ENCODE data around the gene SYT2.
"Not testable (repeated sequence)": the region's sequence is repeated elsewhere in the genome, so short reads cannot be mapped to it uniquely, and the experiment has no call there.

Gene SYT2

DNA sequence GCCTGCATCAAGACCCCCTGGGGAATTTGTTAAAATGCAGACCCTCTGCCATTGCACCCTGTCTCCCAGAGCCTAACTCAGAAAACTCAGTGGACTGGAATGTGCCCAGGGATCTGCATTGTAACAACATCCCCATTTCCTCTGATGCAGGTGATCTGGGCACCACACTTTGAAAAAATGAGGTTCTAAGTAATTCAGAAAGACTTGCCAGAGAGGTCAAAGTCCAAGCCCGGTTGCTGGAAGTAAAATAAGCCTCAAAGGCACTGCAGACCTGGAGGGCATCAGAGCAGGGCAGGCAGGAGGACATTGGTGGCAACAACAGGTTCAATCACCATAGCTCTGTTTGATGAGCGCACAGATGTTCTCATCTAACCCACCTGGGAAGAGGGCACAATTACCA is 90.7 kb downstream of the SYT2 start:
- no peak for DNase-seq

GRCh38 chr1:202619012-202619411 is 91.2 kb downstream of the SYT2 start:
- DNase-seq = not testable (repeated sequence)

GRCh38 chr1:202616355-202616915 is 93.8 kb downstream of the SYT2 start:
- no peak for DNase-seq

DNA sequence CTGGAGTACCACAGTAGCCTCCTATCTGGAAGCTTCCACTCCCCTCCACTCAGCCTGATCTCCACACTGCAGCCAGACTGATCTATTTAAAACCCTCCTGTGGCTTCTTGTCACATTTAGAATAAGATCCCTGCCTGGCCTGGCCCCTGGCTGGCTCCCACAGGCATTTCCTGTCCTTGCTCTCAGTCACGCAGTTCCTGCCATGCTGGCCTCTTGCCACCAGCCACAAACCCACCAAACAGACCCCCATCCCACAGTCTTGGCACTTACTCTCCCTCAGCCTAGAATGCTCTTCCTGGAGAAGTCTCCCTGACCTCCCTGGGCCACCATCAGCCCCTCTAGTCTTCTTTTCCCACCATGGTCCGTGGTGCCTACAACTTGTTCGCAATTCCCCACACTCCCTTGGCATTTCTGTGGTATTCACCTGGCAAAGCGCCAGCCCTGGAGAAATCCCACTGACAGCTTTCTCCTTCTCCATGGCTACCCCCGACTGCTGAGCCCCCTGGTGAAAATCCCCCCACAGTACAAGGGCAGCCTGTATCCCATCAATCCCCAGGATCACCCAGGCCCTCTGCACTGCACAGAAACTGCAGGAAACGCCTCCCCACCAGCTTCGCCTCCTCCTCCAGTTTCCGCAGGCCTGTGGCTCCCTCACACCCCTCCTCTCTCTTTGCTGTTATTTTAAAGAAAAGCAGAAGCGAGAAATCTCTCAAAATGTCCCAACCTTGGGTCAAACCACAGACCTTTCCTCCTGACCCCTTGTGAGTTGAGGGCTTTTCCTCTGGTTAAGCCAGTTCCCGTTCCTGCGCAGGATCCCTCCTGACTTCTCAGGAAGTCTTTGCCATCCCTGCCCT is 94.5 kb downstream of the SYT2 start:
- no peak for DNase-seq

DNA sequence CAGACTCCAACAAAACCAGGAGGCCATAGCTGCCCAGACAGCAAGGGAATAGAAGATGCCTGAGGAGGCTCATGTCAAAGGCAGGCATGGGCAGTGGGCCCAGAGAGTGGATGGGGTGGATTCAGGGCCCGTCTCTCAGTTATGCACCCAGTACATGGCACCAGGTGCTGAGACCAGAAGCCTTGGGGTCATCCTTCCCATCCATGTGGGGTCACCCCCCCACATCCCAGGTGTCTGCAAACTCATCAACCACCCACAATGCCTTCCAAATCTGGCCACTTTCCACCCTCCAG is 95.1 kb downstream of the SYT2 start:
- not testable (repeated sequence) for DNase-seq

DNA sequence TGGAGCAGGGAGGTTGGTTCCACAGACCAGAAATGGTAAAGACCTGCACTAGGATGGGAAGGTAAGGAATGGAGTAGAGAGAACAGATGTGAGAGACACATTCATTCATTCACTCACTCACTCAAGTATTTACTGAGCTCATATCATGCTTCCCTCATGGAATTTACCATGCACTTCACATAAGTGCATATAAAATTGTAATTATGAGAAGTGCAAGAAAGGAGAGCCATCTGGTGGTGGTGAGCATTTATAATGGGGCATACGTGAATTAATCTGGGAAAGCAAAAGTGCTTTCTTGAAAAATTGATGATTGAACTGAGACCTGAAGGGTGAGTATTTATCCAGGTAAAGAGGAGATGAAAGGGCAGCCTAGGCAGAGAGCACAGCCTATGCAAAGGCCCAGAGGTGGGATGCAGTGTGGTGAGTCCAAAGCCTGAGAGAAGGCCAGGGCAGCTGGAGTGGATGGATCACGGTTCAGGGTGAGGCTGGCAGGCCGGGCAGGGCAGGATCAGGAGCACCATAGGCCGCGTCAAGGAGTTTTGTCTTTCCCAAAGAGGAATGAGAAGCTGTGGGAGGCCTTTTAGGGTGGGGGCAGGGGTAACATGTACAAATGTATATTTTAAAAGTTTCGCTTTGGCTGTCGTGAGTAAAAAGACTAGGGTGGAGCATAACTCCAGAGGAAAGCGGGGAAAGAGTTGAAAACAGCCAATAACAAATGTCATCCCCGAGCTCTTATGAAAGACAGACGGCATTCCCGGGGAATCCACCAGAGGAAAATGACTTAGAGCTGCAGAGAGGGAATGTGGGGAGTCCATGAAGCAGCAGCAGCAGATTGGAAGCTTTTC is 95.7 kb downstream of the SYT2 start:
- DNase-seq = not testable (repeated sequence)

- DNase-seq = no peak
Observed at GRCh38 chr1:202613571-202613970, 96.7 kb downstream of the SYT2 start.

GRCh38 chr1:202612036-202612435 is 98.2 kb downstream of the SYT2 start:
- not testable (repeated sequence) for DNase-seq

DNA sequence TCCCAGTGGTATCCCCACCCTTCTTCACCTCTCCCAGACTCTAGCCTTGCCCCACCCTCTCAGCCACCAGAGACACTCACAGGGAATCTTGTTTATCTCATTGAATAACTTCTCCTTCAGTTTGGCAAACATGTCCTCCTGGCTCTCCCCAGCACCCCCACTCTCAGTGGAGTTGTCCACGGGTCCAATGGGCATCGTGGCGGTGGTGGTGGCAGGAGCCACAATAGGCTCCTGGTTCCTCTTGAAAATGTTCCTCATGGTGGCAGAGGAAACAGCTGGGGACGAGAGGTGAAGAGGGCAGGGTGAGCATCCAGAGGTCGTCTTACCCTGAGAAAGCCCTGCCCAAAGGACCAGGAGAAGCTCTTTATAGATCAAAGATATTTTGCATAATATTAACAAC is 104.7 kb downstream of the SYT2 start:
- DNase-seq = no peak

GRCh38 chr1:202603435-202603834 is 106.8 kb downstream of the SYT2 start:
- no peak for DNase-seq

DNA sequence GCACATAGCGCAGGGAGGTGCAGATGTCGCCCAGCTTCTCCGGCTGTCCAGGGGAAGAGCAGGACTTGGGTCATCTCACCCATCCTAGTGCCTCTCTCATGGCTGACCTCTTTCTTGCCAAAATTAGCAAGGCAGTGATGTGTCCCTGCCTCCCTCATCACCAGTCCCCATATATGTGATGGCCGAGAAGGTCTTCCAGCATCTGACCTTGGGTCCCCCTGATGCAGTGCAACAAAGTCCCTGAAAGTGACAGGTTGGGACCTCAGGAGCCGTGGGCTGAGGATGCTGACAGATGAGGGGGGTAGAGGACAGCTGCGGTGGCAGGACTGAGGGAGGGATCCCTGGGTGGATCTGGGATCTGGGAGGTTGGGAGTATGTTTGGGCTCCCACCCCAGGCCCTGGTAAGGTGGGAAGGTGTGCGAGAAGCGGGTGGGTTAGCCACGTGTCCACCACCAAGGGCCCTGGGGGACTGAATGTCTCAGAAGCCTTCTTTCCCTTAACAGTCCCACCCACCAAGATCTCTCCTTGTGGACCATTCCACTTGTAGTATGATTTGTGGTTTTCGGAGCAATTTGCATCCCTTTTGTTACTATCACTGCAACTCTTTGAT is 109.7 kb downstream of the SYT2 start:
- DNase-seq = no peak

DNA sequence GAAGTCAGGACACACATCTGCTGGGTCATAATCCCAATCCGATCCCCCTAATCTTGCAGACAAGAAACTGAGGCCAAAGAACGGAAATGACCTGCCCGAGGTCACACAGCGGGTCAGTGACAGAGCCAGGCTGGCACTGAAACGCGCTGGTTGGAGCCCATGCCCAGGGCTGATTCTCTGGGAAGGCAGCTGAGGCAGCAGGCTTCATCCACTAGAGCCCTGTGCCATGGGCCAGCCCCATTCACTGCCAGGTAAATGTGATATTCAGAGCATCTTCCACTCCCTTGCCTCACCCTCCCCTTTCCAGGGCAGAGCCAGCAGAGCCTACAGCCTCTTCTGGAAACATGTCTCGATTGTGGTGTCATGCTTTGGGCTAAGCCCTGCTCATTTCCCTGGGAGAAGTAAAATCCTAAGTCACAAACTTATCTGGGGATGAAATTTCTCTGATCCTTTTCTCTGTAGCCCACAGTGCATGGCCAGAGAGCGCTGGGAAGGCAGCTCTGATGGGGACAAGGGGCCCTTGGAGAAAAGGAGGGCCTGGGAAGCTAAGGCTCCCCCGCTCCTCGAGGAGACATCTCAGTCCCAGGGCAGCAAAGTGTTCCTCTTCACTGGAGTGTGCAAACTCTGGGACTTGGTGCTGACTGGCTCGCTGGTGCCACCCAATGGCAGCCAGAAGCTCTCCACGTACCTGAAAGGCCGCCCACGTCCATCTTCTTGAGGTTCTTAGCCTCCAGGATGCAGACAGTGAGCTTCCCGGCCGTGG is 110.4 kb downstream of the SYT2 start:
- DNase-seq = no peak

GRCh38 chr1:202597090-202597761 is 113.0 kb downstream of the SYT2 start:
- DNase-seq = no peak

DNA sequence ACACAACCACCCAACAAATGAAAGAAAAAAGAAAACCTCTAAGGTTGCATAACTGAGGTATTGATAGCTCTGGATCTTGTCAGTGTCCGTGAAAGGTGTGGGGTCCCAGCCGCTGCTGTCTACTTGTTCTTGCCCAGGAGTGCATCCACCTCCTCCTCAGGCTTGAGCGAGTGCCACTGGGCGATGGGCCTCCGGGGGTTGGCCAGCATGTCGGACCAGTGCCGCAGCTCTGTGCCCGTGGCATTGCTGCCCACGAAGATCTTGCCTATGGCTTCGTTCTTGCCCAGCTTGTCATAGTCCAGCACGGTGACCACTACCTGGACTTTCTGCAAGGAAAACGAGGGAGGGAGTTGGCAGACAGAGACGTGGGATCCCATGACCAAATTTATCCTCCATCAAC is 113.6 kb downstream of the SYT2 start:
- no peak for DNase-seq

GRCh38 chr1:202593845-202594244 is 116.4 kb downstream of the SYT2 start:
- no peak for DNase-seq

- no peak for DNase-seq
Observed at GRCh38 chr1:202592146-202592545, 118.1 kb downstream of the SYT2 start.

DNA sequence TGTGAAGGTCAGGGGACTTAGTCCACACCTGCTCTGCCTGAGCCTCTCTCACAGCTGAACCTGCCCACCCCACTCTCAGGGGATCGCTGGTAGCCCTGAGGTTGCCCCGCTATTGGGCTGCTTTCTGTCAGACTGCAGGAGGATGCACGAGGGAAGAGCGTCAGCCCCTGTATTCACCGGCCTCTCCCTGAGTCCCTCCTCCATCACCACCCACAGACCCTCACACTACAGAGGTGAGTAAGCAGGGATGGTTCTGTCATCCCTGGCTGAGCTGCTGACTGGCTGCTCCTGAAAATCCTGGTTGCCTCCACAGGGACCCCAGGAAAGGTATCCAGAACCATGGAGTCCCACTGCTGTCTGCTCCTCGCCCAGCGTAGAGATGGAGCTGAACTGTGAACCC is 118.7 kb downstream of the SYT2 start:
- no peak for DNase-seq

DNA sequence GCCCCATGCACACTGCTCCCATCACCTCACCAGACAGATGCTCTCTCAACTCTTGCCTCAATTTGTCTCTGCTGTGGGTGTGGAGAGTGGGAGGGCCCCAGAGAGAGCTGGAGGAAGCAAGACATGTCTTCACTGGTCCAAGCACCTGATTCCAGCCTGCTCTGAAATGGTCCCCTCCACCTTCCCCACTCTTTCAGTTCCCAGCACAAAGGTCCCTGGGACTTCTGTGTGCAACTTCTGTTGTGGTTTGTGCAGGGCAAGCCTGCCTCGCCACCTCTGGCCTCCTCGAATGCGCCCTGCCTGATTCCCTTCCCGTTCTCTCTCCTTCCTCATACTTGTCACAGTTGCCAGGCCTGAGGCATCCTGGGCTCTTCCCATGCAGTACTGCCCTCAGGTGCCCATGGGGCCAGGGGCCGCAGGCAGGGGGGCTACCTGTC is 119.3 kb downstream of the SYT2 start:
- no peak for DNase-seq

DNA sequence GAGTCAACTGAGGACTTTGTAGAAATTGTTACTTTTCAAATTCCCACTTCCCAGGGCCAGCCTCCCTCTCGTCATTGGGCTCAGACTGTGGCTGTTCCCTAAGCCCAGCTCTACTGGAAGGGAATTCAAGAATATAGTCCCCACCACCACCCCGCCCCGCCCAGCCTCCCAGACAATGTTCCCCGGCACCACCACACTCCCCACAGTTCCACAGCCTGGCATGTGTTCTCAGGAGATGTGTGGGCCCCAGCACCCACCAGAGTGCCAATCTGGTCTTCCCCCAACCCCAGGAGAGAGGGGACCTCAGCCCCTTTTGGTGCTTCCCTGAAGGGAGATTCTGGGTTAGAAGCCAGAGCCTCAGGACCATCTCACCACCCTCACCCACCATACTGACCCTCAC is 120.1 kb downstream of the SYT2 start:
- no peak for DNase-seq

DNA sequence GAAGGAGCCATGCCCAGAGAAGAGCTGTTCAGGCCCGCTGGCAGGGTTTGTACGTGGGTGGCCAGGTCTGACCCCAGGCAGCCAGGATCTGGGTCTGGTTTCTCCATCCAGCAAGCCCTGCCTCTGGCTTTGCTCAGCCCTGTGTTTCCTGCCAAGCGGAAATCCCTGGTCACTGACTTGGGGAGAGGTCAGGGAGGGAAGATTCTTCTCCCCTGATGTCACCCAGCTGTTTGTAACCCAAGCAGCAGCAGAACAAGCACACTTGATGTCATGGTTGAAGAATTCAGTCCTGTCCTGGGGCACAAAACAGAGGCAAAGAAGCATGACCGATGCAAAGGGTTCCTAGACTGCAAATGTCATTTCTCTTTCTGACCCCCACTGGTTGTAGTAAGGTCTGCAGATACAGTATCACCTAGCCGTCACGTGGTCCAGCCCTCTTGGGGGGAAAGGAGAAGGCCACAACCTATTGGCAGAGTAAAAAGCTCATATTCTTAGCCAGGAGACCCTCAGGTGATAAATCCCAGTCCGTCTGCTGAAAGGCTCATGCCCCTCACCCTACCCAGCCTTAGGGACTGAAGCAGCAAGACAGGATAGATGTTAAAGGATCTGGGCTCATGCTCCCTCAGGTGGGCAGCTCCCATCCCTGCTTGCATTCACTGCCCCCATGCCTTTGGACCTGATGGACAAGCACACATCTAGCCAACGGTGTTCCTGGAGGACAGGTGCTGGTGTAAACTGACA is 120.9 kb downstream of the SYT2 start:
- DNase-seq = no peak

GRCh38 chr1:202588503-202589189 is 121.6 kb downstream of the SYT2 start:
- no peak for DNase-seq

Measured in cortex of kidney (tissue), 1 donor.